Measurements from ENCODE around the gene TACC3.

Gene TACC3

DNA sequence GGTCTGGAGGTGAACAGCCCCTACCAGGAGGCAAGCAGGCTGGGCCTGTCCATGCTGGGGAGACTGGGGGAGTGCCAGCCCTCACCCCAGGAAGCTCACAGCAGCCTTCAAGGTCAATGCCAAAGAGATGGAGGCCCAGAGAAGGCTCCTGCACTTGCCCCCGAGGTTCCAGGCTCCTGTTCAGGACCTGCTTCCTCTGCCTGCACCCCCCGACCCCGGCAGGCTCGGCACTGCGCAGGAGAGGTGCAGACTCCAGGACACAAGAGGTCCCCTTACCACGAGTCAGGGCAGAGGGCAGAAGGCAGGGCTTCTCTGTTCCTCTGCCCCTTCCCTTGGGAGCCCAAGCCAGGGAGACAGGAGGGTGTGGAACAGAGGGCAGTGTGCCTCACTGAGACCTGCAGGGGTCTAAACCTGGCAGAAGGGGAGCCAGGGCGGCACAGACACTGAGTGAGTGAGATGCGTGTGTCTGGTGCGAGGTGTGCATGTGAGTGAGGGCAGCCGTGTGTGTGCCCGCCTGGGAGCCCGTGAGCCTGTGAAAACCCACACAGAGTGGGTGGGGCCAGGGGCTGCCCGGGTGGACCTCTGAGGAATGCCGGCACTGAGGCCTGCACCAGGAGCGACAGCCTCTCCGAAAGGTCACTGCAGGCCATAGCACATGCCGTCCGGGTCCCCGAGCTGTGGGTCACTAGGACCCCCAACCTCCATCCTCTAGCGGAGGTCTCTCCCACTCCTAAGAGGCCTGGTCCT lies 41.1 kb downstream of the TACC3 start:
- no peak for DNase-seq

DNA sequence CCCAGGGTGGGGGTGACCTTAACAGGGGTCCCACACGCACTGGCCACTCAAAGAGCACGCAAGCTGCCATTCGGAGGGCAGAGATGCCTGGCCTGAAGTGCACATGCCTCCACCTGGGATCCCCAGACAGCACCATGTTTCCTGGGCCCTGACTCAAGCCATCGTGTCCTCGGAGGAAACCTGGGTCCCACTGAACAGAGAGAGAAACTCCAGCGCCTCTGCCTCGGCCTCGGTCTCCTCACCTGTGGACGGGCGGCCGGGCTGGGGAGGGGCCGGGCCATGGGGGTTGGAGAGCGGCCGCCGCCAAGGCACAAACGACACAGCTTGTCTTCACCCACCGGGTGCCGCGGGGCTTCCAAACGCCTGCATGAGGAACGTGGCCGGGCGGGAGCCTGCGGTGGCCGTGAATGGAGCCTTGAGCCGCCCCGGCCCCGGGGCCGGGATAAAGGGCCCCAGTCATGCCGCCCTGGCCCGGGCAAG lies 41.8 kb downstream of the TACC3 start:
- peak in 1 of 2 experiments; percentile 38 for DNase-seq

DNA sequence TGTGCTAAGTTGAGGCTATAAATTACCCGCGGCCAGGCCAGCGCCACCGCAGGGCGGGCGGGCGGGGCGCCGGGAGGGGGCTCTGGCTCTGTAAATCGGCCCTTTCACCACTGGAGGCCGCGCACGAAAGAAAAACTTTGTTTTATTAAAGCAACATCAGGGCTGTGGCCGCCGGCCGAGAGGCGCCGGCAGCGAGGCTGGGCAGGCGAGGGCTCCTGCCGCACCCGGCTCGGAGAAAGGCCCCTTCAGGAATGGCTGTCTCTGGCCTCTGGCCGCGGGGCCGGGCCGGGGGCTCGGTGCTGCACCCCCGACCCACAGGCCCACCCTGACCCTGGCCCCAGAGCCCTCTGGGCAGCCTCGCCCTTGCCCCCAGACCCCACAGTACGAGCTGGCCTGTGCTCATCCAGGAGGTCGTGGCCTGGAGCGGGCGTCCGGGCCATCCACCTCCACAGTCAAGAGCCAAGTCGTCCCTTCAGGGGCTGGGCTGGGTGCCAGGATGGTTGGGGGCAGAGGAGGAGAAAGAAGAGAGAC lies 42.3 kb downstream of the TACC3 start:
- peak in 1 of 2 experiments; percentile 38 for DNase-seq

DNA sequence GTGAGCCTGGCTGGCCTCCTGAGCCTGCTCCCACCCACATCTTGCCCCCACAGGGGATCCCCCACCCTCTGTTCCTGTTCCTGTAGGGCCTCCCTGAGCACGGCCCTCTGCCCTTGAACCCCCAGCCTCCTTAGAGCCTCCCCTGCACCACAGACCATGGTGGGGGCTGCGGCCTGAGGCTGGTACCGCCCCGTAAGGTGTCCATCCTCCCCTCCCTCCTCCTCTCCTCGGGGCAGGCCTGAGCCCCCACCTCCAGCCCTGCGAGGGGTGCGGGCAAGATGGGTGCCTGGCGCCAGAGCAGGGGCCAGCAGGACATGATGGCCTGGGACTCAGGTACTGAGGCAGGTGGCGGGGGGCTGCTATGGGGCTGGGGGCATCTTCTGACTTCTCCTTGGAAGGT lies 43.3 kb downstream of the TACC3 start:
- no peak for DNase-seq

DNA sequence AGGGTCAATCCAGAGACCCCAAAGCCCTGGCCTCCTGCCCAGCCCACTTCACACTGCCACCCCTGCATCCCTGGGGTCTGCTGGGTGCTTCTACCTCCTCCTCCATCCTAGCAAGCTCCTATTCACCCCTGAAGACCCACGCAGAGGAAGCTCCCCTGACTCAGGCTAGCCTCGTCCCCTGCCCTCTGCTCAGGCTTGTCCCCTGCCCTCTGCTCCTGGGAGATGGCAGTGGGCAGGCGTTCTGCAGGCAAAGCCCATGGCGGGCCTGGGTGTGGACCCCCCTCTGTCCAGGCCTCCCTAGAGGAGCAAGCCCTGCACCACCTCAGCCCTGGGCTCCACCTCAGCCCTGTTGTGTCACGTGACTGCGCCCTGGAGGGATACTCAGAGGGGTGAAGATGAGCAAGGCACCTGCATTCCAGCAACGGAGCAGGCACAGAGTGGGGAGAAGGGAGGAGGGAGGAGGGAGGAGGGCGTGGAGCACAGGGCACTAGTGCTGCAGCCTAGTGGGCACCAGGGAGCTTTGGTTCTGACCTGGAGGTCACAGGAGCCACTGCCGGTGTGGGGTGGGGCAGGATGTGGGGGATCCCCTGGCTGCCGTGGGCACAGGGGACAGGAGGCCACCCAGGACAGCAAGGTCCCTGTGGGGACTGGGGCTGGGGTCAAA lies 44.2 kb downstream of the TACC3 start:
- no peak for DNase-seq

DNA sequence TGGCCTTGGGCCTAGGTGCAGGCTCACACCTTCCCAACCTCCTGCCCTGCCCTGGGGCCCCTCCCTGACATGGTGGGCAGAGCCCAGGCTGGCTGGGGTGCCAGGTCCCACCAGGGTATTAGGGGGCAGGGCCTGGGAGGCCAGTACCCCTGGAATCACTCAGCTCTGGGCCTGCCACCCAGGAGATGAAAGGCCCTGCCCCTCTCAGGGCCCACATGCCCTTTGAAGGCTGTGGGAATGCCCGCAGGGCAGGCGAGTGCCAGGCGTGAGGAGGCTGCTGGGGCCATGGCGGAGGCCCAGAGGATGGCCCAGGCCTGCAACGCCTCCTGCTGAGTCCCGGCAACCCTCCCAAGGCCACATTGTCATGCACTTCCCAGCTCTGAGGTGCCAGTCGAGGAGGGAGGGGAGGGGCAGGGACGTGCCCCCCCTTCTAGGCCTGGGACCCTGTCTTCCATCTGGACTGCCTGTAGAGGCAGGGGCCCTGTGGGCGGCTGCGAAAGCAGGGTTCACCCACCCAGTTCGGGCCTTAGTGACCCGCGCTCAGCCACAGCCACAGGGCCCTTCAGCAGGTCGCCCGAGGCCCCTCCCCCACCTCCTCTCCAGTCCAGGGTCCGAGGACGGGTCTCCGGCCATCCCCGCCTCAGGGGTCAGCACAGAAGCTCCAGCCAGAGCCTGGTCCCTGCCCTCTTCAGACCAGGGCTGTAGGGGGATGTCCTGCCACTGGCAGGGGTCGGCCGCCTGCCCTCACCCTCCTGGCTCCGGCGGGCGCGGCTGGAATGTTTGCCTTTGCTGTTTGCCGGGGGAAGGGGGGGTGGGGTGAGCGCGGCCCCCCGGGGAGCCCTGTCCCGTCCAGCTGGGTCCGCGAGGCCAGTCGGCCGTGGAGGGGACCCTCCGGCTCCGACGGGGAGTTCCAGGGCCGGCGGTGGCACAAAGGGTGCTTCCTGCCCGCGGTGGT lies 45.1 kb downstream of the TACC3 start:
- DNase-seq: no peak

DNA sequence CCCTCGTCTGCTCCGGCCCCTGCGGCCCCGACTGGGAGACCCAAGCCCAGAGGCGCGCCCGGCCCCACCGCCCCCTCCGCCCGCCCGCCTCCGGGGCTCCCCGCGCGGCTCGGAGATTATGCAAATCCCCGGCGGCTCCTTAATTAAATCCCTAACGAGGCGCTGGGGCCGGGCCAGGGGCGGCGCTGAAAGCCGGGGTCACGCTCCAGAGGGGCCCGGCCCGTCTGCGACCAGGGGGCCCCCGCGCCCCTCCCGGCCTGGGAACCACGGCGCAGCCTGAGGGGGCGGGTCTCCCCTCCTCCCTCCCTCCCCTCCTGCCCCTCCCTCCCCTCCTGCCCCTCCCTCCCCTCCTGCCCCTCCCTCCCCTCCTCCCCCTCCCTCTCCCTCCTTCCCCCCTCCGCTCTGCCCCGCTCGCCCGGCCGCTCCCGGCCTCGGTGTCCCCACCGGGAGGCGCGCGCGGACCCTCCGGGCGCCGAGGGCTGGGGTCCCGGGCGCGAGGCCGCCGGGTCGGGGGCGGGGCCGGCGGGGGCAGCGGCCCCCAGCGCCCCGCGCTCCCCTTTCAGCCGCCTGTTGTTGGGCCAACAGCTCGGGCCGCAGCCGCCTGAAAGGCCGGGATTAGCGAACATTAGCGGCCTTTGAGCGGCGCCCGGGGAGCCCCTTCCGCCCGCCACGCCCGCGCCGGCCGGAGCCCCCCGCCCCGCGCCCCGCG lies 45.9 kb downstream of the TACC3 start:
- no peak for DNase-seq

DNA sequence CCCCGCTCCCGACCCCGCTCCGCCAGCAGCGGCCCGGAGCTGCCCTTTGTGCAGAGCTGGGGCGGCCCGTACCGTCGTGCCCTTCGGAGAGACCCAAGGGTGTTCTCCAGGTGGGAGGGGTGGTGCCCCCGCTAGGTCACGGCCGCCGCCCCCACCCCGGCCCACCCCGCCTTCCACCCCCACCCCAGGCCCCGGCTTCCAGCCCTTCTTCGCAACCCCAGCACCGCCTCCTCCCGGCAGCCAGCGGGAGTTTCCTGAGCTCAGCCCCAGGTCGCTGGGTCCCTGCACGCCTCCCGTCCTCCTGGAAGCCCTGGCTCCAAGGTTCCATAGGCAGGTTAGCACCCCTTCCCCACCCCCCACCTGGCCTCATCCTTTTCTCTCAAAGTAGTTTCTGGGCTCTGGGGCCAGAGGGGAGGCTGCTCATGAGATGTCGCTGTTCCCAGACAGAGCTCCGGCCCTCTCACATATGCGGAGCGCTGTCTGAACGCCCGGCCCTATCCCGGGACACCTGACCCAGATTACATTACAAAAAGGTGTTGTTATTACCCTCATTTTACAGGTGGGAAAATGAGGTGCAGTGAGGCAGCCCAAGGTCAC lies 46.5 kb downstream of the TACC3 start:
- DNase-seq: peak; percentile 49 to 56

DNA sequence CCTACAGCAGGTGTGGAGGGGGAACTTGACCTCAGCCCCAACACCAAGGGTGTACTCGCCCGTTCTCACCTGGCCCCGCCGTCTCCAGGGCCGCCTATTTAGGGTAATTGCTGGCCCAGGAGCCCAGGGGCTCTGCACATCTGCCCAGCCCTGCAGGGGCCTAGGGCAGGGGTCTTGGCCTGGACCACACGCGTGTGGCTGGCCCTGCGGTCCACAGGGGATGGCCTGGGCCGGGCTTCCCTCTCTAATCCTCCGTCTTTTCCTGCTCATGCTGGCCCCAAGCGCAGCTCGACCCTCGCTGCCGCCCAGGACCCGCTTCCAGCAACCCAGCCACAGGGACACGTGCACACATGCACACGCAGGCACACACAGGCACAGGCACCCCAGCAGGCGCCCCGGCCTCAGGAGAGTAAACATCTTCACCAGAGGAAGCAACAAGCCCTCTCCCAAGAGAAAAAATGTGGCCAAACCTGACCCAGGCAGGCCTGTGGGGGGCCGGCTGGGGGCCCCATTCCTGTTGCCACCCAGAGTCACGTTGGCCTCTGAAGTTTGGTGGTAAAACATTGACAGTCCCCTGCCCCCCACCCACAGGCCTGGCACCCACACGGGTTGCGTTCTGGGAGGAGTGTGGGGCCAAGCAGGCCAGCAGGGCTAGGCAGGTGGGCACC lies 47.2 kb downstream of the TACC3 start:
- DNase-seq: no peak

DNA sequence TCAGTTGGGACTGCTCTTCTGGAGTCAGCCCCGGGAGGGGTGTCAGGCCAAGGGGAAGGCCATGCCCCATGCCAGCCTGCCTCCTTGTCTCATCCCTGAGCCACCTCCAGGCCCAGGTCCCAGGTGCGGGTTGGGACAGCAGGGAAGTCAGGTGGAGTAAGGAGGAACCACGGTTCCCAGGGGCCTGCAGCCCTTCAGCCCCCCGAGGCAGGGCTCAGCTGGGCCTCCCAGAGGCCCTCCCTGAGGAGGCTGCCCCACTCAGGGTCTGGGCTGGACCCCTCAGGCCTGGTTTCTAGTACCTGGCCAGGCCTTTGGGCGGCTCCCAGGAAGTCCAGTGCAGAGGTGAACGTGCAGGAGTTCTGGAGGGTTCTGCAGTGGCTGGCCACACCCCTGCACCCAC lies 48.4 kb downstream of the TACC3 start:
- DNase-seq: no peak

DNA sequence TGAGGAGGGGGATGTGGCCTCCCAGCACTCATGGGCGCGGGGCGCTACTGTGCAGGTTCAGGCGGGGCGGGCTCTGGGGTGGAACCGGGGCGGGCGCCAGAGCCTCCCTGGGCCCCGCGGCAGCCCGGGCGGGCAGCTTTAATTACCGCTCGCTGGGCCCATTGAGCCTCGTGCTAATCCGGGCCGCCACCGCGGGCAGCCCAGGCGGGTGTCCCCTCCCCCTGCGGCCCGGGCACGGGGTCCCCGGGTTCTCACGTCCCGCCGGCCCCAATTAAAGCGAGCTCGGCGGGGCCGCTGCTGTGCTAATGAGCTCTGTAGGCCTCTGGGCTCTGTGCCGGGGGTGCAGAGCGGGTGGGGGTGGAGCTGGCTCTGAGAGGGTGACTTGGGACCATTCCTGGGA lies 48.9 kb downstream of the TACC3 start:
- no peak for DNase-seq

DNA sequence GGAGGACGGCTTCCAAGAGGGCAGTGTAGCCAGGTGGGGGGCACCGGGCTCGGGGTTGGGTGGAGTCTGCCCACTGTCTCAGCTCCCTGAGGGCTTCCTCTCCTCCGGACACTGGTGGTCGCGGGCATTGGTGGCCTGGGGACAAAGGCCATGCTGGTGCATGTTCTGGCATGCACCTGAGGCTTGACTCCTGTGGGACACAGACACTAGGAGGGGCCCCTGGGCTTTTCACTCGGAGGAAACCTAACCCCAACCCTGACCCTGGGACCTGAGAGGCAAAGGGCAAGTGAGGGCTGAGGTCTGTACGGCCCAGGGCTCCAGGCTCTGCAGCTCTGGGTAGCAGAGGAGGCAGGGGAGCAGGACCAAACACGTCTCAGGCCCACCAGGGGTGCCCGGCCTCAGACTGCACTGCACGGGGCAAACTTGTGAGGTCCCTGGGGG lies 49.5 kb downstream of the TACC3 start:
- DNase-seq: no peak

DNA sequence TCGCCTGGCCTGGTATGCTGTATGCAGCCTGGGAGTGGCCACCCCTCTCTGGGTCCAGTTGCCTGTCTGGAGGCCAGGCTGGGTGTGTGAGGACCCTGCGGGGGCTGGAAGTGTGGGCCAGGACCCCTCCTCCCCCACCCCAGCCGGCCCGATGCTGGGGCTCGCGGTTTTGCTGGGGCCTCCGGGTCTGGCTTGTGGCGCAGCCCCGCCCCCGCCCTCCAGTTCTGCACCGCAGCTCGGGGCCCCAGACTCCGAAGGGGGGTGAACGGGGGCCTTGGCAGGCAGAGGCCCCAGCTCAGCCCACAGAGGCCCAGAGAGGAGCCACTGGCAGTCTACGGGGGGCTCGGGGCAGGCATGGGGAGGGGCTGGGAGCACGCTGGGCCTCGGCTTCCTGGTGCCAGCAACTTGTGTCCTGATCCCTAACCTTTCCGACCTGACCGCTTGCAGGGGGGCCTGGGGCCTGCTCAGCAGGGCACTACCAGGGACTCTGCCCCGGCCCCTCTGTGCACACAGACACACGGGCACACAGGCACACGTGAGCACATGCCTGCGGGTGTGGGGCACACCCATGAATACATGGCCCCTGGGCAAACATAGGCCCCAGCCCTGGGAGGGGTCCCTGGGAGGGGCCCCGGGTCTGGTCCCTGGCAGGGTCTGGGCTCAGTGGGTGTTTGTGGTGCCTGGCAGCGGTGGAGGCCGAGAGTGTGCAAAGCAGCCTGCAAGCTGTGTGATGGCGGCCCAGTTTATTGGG lies 50.4 kb downstream of the TACC3 start:
- no peak for DNase-seq

DNA sequence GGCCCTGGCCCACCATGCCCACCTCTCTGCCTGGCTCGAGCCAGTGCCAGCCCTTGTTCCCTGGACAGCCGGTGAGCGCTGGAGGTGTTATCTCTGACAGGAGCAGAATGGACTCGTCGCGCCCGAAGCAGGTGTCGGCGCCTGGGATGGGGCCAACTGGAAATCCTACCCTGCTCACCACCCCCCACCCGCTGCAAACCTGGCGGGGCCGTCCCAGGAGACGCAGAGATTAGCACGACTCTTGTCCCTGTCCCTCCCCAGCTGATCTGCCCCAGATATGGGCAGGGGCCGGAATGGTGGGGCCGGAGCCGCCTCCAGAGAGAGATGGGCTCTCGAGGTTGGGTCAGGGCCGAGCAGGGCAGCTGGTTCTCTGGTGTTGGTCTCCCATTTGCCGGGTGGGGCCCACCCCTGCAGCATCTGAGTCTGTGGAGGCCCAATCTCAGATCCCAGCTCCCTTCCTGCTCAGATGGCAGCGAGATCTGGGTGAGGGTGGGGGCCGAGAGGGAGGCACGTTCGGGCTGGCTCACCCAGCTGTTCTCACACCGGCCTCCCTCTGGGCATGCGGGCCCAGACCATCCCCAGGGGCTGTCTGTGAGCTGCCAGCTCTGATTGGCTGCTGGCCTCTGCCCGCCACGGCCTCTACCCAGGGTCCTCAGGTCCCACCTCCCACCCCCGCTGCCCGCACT lies 51.7 kb downstream of the TACC3 start:
- DNase-seq: no peak

DNA sequence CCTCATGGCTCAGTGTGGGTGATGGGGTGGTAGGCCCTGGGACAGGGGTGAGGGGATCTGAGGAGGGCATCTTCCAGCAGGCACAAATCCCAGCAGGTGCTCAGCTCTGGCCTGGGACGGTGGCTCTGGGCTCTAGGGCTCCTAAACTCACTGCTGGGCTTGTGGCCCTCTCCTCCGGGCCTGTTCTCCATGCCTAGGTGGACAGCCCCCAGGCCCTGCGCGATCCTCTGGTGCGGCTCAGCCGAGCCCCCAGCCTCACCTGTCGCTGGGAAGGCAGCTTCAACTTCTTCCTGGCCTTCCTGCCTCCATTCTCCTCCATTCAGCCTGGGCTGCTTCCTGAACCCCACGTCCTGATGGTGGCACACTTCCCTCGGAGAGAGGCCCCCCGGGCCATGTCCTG lies 52.4 kb downstream of the TACC3 start:
- DNase-seq: no peak

DNA sequence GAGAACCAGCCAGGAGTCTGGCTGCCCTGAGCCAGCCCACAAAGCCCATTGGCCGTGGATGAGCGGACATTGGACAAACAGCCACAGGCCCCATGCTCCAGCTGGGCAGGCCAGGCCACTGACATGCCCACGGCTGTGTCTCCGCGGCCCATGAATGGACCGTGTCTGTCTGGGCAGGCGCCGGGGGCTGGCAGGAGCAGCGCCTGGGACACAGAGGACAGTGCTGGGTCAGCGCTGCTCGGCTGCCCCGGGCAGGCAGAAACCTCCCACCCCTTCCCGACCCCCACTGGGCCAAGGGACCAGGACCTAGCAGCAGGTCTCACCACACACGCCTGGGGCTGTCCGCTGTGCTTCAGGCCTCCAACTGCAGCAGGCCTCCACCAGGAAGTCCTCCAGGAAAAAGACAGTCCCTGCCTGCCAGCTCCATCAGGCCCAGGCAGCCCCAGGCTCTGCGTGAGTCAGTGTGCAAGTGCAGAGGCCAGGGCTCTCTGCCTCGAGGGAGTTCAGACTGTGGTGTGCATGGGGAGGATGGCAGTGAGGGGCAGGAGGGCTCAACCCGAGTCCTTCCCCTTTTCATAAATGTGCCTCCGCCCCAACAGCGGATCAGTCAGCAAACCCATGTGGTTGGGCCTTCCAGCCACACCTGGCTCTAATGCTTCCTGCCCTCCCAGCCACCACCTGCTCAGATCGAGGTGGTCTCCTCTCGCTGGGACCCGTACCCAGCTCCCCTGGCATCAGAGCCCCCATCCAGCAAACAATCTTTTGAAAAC lies 54.6 kb downstream of the TACC3 start:
- peak; percentile 56 to 70 for DNase-seq

DNA sequence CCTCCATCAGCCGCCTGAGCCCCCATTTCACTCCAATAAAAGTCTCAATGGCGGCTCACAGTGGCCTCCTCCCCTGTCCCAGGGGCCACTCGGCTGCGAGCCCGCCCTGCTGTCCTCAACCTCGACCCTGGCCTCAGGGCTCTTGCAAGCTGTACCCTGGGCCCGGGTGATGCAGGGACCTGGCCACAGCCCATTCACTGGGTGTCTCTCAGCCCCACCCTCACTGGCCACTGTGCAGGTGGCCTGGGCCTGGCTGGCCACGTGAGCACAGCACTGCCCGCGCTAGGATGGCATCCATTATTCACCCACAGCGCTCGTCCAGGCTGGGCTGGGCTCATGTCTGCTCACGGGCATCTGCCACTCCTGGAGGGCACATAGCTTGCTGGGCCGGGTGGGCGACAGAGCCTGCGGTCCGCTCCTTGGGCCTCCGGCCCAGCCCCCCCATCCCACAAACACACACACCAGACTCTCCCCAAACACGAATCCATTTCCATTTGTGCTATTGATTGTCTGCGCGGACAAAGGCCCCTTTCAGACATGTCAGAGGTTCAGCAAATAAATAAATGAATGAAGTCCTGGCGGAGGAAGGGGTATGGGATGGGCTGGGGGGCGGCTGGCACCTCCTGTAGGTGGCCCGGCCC lies 55.3 kb downstream of the TACC3 start:
- no peak for DNase-seq

DNA sequence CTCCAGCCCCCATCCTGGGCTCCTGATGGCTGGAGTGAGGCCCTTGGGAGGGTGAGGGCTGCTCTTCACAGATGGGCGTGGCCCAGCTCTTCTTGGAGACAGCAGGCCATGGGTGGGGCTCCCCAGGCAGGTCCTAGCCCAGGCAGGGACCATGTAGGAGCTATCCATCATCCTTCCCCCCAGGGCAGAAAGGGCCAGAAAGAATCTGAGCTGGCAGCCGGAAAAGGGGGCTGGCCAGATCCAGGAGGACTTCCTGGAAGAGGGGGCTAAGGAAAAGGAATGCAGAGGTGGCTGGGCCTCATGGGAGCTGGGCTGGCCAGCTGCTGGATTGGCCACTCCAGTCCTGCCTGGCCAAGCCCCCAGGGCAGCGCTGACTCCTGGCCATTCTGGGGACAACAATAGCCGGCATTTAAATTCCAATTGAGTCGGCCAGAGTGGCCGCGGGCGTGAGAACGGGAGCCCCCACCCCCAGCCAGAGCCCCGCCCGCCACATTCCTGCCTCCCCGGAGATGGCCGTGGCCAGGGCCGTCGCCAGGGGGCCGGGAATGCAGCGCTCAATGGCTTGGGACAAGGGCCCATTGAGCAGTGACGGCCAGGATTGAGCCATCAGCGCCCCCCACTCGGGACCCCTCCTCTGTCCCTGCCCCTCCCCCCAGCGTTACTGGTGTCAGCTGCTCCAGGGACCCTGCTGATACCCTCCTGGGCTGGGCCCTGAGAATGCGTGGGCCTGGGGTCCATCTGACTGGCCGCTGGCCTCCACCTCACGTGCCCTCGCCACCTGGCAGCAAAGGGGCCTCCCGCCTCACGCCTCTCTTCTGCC lies 56.7 kb downstream of the TACC3 start:
- DNase-seq: no peak
